Hepatocyte (in vitro differentiated cells): Measurements from ENCODE around the gene RGS6.

ENCODE experiments used
- EZH2 ChIP-seq: fragments of 200-600 bp; sonication (generic); IDR thresholded peaks from 2 replicates; pipeline ENCODE4 v1.6.1; 2016; ENCODE audit warnings: antibody characterized with exemption, mild to moderate bottlenecking, borderline replicate concordance
- EZH2phosphoT487 ChIP-seq: fragments of 200-600 bp; sonication (generic); IDR thresholded peaks from one replicate; pipeline ENCODE4 v1.6.1; 2018; ENCODE audit warnings: antibody characterized with exemption, mild to moderate bottlenecking, low read depth, moderate library complexity; ENCODE audit not compliant: unreplicated experiment, severe bottlenecking
- TF ChIP-seq, protein P1 (sequence below): fragments of 200-600 bp; sonication (generic); IDR thresholded peaks from 2 replicates; pipeline ENCODE4 v1.5.1; 2016; ENCODE audit warnings: antibody characterized with exemption, mild to moderate bottlenecking; ENCODE audit not compliant: poor library complexity

DNA sequence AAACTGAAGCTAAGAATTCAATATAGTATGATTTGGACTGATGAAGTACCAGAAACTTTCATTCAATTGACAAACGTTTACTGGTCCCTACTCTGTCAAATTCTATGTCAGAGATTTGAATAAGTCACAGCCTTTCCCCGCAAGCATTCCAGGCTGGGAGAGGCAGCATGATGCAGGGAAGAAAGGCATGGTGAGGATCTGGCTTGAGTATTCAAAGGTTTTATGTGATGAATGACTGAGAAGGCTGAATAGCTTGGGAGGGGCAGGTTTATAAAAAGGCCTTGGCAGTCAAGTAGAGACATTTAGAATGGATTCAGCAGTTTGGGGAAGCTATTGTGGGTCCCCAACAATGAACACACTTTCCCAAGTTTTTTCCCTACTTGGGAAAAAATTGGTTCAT, 529.8 kb downstream of the RGS6 start:
- TF ChIP-seq, protein P1, sequence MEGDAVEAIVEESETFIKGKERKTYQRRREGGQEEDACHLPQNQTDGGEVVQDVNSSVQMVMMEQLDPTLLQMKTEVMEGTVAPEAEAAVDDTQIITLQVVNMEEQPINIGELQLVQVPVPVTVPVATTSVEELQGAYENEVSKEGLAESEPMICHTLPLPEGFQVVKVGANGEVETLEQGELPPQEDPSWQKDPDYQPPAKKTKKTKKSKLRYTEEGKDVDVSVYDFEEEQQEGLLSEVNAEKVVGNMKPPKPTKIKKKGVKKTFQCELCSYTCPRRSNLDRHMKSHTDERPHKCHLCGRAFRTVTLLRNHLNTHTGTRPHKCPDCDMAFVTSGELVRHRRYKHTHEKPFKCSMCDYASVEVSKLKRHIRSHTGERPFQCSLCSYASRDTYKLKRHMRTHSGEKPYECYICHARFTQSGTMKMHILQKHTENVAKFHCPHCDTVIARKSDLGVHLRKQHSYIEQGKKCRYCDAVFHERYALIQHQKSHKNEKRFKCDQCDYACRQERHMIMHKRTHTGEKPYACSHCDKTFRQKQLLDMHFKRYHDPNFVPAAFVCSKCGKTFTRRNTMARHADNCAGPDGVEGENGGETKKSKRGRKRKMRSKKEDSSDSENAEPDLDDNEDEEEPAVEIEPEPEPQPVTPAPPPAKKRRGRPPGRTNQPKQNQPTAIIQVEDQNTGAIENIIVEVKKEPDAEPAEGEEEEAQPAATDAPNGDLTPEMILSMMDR, result no peak
- no peak for TF ChIP-seq EZH2
- no peak for TF ChIP-seq EZH2phosphoT487
